A673 (cell line): ENCODE results near the gene IPP. TPM values are rescaled to one million over a fixed set of nuclear protein-coding genes. Genes with fewer than 3 reads are reported as not detected.

Experiments
- BruUV-seq: library from RNA; stranded (reverse); fragments of 400-500 nt; replicated peaks from 2 replicates; lab custom pipeline; 2021; lab: Mats Ljungman, UMichigan
- CTCF ChIA-PET: fragments of 300-600 bp; sonication (Branson Sonifier 250); formaldehyde crosslinking; loops from one replicate; lab custom pipeline; 2022; ENCODE audit warnings: antibody characterized with exemption; lab: Charles Lee
- POLR2A ChIA-PET: fragments of 300-600 bp; sonication (Branson Sonifier 250); formaldehyde crosslinking; loops from one replicate; lab custom pipeline; 2022; ENCODE audit warnings: antibody characterized with exemption; ENCODE audit not compliant: low non-redundant PET; lab: Charles Lee
- DNase-seq: peaks from one replicate; pipeline ENCODE4 v3.0.0-alpha.2; 2015; ENCODE audit warnings: low spot score
- H3K27ac ChIP-seq: fragments of 200-600 bp; sonication (generic); 2 replicates; pipeline ENCODE4 v1.5.1; 2016; ENCODE audit warnings: mixed run types, low read depth, mild to moderate bottlenecking, mixed read lengths, antibody characterized with exemption, low read length; ENCODE audit not compliant: poor library complexity, severe bottlenecking
- H3K27me3 ChIP-seq: fragments of 200-600 bp; sonication (generic); replicated peaks from 2 replicates; pipeline ENCODE4 v1.6.1; 2017; ENCODE audit warnings: mixed run types, low read depth, mild to moderate bottlenecking, mixed read lengths, antibody characterized with exemption, low read length; ENCODE audit not compliant: insufficient read depth, poor library complexity
- H3K36me3 ChIP-seq: fragments of 200-600 bp; sonication (generic); 2 replicates; pipeline ENCODE4 v1.6.1; 2016; ENCODE audit warnings: mixed run types, mild to moderate bottlenecking, mixed read lengths, antibody characterized with exemption, low read length; ENCODE audit not compliant: insufficient read depth, poor library complexity, severe bottlenecking
- H3K4me1 ChIP-seq: fragments of 200-600 bp; sonication (generic); 2 replicates; pipeline ENCODE4 v1.6.1; 2017; ENCODE audit warnings: mixed run types, mild to moderate bottlenecking, mixed read lengths, antibody characterized with exemption, low read length; ENCODE audit not compliant: insufficient read depth, poor library complexity, severe bottlenecking
- H3K4me3 ChIP-seq: fragments of 200-600 bp; sonication (generic); 2 replicates; pipeline ENCODE4 v1.5.1; 2016; ENCODE audit warnings: low read depth, mixed run types, mild to moderate bottlenecking, mixed read lengths, low read length; ENCODE audit not compliant: poor library complexity, severe bottlenecking
- H3K9me3 ChIP-seq: fragments of 200-600 bp; sonication (generic); 2 replicates; pipeline ENCODE4 v1.6.1; 2016; ENCODE audit warnings: mixed run types, low read depth, mild to moderate bottlenecking, mixed read lengths, antibody characterized with exemption, low read length; ENCODE audit not compliant: poor library complexity, severe bottlenecking
- CTCF ChIP-seq: fragments of 300-800, 200-600 bp; sonication (generic); conservative IDR thresholded peaks from 2 replicates; pipeline ENCODE4 v1.5.1; 2017; ENCODE audit warnings: low read depth, mild to moderate bottlenecking, antibody characterized with exemption, low read length, moderate library complexity, mixed read lengths
- EZH2 ChIP-seq: fragments of 200-600 bp; sonication (generic); IDR thresholded peaks from 2 replicates; pipeline ENCODE4 v1.6.1; 2017; ENCODE audit warnings: borderline replicate concordance, low read depth, mild to moderate bottlenecking, mixed read lengths, antibody characterized with exemption, low read length; ENCODE audit not compliant: poor library complexity, severe bottlenecking
- intact Hi-C: fragments of 100-400 bp; cut with micrococcal nuclease; formaldehyde crosslinking; loops from one replicate; pipeline ENCODE4 v1.10.0; 2022; ENCODE audit not compliant: unreplicated experiment
- total RNA-seq: library from RNA; stranded (reverse); gene quantifications from 2 replicates; pipeline ENCODE4 v1.2.3, GENCODE V29; 2021

The IPP gene
- total RNA-seq, 1 experiment from 2014 or later = 15.7 TPM

GRCh38 chr1:45654540-45655280 is 95.7 kb downstream of the IPP start:
- no peak overlapping the region for H3K27ac ChIP-seq
- H3K4me1 ChIP-seq = no peaks in the 10 kb centered on the region
- TF ChIP-seq CTCF (no peak), EZH2 (no peak)
- BruUV-seq = no TSS peak
- no peak for DNase-seq
- no peaks in the 10 kb centered on the region for H3K27me3 ChIP-seq
- CTCF ChIA-PET = no interaction called here
- intact Hi-C loops = no loop called here
- no peak overlapping the region for H3K4me3 ChIP-seq
- peaks cover 92% of the 10 kb centered on the region for H3K36me3 ChIP-seq
- no peaks in the 10 kb centered on the region for H3K9me3 ChIP-seq
- POLR2A ChIA-PET = no interaction called here

Other genes starting within 250 kb of the IPP start
- 947 and 1,108 TPM in 2 replicates for gene PRDX1, start 228.8 kb downstream of the IPP start, total RNA-seq
- gene AKR1A1, start 199.8 kb downstream of the IPP start, total RNA-seq = 183 and 189 TPM in 2 replicates
- 392 and 403 TPM in 2 replicates for gene NASP, start 166.6 kb downstream of the IPP start, total RNA-seq
- 2.0 and 3.2 TPM in 2 replicates for gene CCDC17, start 126.6 kb downstream of the IPP start, total RNA-seq
- gene GPBP1L1, start 64.1 kb downstream of the IPP start, total RNA-seq = 99.0 and 99.8 TPM in 2 replicates
- gene TMEM69, start 62.5 kb downstream of the IPP start, total RNA-seq = 32.3 and 38.3 TPM in 2 replicates
- 38.4 and 40.2 TPM in 2 replicates for gene MAST2, start 53.0 kb upstream of the IPP start, total RNA-seq